Liver (tissue), 9 donors: ENCODE data around the gene APBA1. TPM values are rescaled to one million over a fixed set of nuclear protein-coding genes. Genes with fewer than 3 reads are reported as not detected.
A peak's percentile ranks its signal among the peaks of the same experiment; 100 is the strongest.

ENCODE experiments used
- DNase-seq: peaks from one replicate; pipeline ENCODE4 v3.0.0-alpha.2; 2017; ENCODE audit warnings: low spot score
- H3K27ac ChIP-seq, 2 donors: one replicate each; pipeline ENCODE4 v1.7.0; 2013; ENCODE audit warnings: inconsistent platforms in 2 of 2, low read length in 2 of 2, control low read depth in 1 of 2, low read depth in 1 of 2, mild to moderate bottlenecking in 1 of 2
- H3K27me3 ChIP-seq, 4 donors: one replicate each; pipeline versions ENCODE4 v1.6.1 to v1.7.0; 2013; ENCODE audit warnings: low read length in 3 of 4, inconsistent platforms in 1 of 4, mild to moderate bottlenecking in 1 of 4, moderate library complexity in 1 of 4; ENCODE audit not compliant: control insufficient read depth in 4 of 4, insufficient read depth in 4 of 4
- H3K36me3 ChIP-seq, 4 donors: one replicate each; pipeline versions ENCODE4 v1.6.1 to v1.7.0; 2013; ENCODE audit warnings: low read length in 3 of 4, mild to moderate bottlenecking in 3 of 4, low read depth in 1 of 4, moderate library complexity in 1 of 4; ENCODE audit not compliant: control insufficient read depth in 4 of 4, insufficient read depth in 3 of 4
- H3K4me1 ChIP-seq, 4 donors: one replicate each; pipeline versions ENCODE4 v1.6.1 to v1.7.0; 2013; ENCODE audit warnings: low read length in 3 of 4, mild to moderate bottlenecking in 3 of 4, moderate library complexity in 1 of 4; ENCODE audit not compliant: control insufficient read depth in 4 of 4, insufficient read depth in 4 of 4
- H3K4me3 ChIP-seq, 3 donors: one replicate each; pipeline versions ENCODE4 v1.6.1 to v1.7.0; 2013; ENCODE audit warnings: low read length in 3 of 3, control low read depth in 1 of 3, low read depth in 1 of 3, mild to moderate bottlenecking in 1 of 3
- H3K9ac ChIP-seq, 2 donors: one replicate each; pipeline ENCODE4 v1.7.0; 2013; ENCODE audit warnings: low read length in 2 of 2, mild to moderate bottlenecking in 2 of 2, moderate library complexity in 2 of 2, control low read depth in 1 of 2, low read depth in 1 of 2
- H3K9me3 ChIP-seq, 4 donors: one replicate each; pipeline versions ENCODE4 v1.6.1 to v1.7.0; 2013; ENCODE audit warnings: low read length in 3 of 4; ENCODE audit not compliant: control insufficient read depth in 4 of 4
- CTCF ChIP-seq: fragments of 150-350 bp; IDR thresholded peaks from 2 replicates; pipeline ENCODE4 v1.5.1; 2017; ENCODE audit warnings: improper control_type of control experiment, low read depth, low read length; ENCODE audit not compliant: missing input control
- FOXA1 ChIP-seq: IDR thresholded peaks from 2 replicates; pipeline ENCODE4 v1.6.1; 2016; ENCODE audit warnings: antibody characterized with exemption
- FOXA2 ChIP-seq: IDR thresholded peaks from 2 replicates; pipeline ENCODE4 v1.6.1; 2016; ENCODE audit warnings: antibody characterized with exemption
- HNF4A ChIP-seq, 2 donors: conservative IDR thresholded peaks; 2 replicates each; pipeline ENCODE4 v1.6.1; 2016; ENCODE audit warnings: antibody characterized with exemption in 2 of 2, mild to moderate bottlenecking in 2 of 2
- JUND ChIP-seq, 2 donors: IDR thresholded peaks; 2 replicates each; pipeline ENCODE4 v1.6.1; 2016; ENCODE audit warnings: antibody characterized with exemption in 2 of 2
- NR2F2 ChIP-seq: IDR thresholded peaks from 2 replicates; pipeline ENCODE4 v1.6.1; 2016; ENCODE audit warnings: antibody characterized with exemption
- RAD21 ChIP-seq, 2 donors: IDR thresholded peaks; 2 replicates each; pipeline ENCODE4 v1.6.1; 2016; ENCODE audit warnings: antibody characterized with exemption in 2 of 2, mild to moderate bottlenecking in 2 of 2
- REST ChIP-seq: IDR thresholded peaks from 2 replicates; pipeline ENCODE4 v1.6.1; 2016; ENCODE audit warnings: antibody characterized with exemption, mild to moderate bottlenecking
- RXRA ChIP-seq, 2 donors: IDR thresholded peaks; 2 replicates each; pipeline ENCODE4 v1.6.1; 2017 to 2018; ENCODE audit warnings: antibody characterized with exemption in 2 of 2, mild to moderate bottlenecking in 1 of 2
- TAF1 ChIP-seq: conservative IDR thresholded peaks from 2 replicates; pipeline ENCODE4 v1.6.1; 2016; ENCODE audit warnings: antibody characterized with exemption, mild to moderate bottlenecking
- YY1 ChIP-seq: IDR thresholded peaks from 2 replicates; pipeline ENCODE4 v1.6.1; 2016; ENCODE audit warnings: antibody characterized with exemption, mild to moderate bottlenecking
- WGBS: extraction: QIAGEN DNeasy Blood & Tissue Kit; methylation state at CpG from one replicate; pipeline ENCODE4 v1.1.7; 2013; 5-methylcytosine and 5-hydroxymethylcytosine counted together
- polyA plus RNA-seq, 2 donors: library from polyadenylated mRNA; stranded (reverse) in 1 of 2; unstranded in 1 of 2; fragments of 200-250 nt in 1 of 2; fragments of >200 nt in 1 of 2; fragmentation: Nextera tagmentation in 1 of 2; extraction: Ambion mirVana in 1 of 2; gene quantifications; one replicate each; pipeline versions ENCODE4 v1.2.1 to v1.2.3, GENCODE V29; 2013 to 2015
- total RNA-seq, 2 donors: library from RNA; depleted of rRNA; stranded (reverse); fragments of >200 nt; gene quantifications; one replicate each; pipeline ENCODE4 v1.2.3, GENCODE V29; 2014
- TF ChIP-seq, protein P1 (sequence below): IDR thresholded peaks from 2 replicates; pipeline ENCODE4 v1.6.1; 2016; ENCODE audit warnings: antibody characterized with exemption
- TF ChIP-seq, protein P2 (sequence below): IDR thresholded peaks from 2 replicates; pipeline ENCODE4 v1.6.1; 2016; ENCODE audit warnings: antibody characterized with exemption
- TF ChIP-seq, protein P3 (sequence below): IDR thresholded peaks from 2 replicates; pipeline ENCODE4 v1.6.1; 2016; ENCODE audit warnings: antibody characterized with exemption
- donor health status: healthy.
- donor health status: healthy.
- donor health status: healthy.
- donor health status: healthy.
- donor health status: healthy.

Gene APBA1
- total and polyA plus RNA-seq, 4 donors: 2.8 to 19.0 (median 6.1) TPM

DNA sequence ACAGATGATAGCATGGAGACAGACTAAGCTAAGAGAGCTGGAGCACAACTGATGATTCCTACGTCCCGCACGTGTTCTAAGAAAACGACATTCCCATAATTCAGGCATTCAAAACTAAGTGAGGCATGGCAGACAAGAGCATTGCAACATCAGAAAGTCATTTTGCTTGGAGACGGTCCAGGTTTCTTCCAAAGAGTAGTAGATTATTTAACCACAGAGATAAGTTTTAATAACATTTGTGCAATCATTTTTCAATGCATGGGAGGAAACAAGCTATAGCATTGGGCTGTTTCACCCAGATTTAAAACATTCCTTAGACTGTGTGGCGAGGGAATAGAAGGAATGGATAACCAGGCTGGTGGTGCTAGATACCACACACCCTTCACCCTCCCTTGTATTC is 117.2 kb downstream of the APBA1 start:
- 61% methylated on average over 6 of the region's 6 CpGs for WGBS
- no peak for DNase-seq
- H3K9ac ChIP-seq: no peak overlapping the region
- H3K36me3 ChIP-seq: no peaks in the 10 kb centered on the region
- H3K27me3 ChIP-seq: no peaks in the 10 kb centered on the region
- no peaks in the 10 kb centered on the region for H3K9me3 ChIP-seq
- TF ChIP-seq, protein P1, sequence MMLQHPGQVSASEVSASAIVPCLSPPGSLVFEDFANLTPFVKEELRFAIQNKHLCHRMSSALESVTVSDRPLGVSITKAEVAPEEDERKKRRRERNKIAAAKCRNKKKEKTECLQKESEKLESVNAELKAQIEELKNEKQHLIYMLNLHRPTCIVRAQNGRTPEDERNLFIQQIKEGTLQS: no peak
- TF ChIP-seq FOXA1 (no peak), NR2F2 (no peak), RAD21 (IDR thresholded peaks at IDR 0.05) (peak in 1 of 2 donors; percentile 31), RXRA (IDR thresholded peaks at IDR 0.05) (no peak), TAF1 (no peak), YY1 (peak; percentile 38)
- TF ChIP-seq, protein P2, sequence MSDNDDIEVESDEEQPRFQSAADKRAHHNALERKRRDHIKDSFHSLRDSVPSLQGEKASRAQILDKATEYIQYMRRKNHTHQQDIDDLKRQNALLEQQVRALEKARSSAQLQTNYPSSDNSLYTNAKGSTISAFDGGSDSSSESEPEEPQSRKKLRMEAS: no peak
- H3K4me1 ChIP-seq: peaks cover 2 to 8% (median 3%) of the 10 kb centered on the region in 4 donors
- H3K27ac ChIP-seq: no peak overlapping the region
- no peak overlapping the region for H3K4me3 ChIP-seq

DNA sequence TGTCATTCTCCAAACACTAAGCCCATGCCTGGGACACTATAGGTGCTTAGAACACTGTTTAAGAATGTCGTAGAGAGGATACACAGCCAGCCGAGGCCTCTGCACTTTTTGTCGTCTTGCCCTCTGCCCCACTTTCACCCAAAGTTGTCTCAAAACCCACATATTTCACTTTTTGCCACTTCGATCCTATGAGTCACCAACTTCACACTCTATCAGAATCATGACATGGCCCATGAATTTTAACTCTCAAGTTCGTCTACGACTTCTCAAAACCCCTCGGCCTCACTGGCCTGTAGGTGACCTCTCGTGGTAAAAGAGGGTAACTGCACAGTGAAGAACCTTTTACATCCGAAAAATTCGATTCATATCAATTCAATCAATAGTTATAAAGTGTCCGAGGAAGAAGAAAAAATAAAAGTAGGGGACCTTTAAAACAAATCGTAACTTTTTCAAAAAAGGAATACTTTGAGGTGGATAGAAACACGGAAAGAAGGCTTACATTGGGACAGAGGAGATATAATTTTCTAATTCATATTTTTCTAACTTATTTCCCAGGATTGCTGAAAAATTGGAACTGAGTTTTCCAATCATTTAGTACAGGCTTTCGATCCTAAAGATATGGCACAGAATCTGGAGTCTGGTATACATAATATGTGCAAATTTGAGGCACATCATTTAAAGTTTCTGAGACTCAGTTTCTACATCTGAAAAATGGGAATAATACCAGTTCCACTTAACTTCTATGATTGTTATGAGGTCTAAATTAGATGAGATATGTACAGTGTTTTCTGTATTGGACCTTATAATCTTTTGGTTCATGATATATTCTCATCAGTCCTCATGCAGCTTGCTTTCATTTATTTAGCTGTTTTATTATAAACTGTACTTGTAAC is 122.6 kb downstream of the APBA1 start:
- WGBS: 27% methylated on average over 14 of the region's 14 CpGs
- Histone ChIP-seq H3K9me3 (no peaks in the 10 kb centered on the region), H3K27me3 (no peaks in the 10 kb centered on the region), H3K27ac (no peak overlapping the region), H3K4me1 (peaks cover 0 to 10% (median 0%) of the 10 kb centered on the region in 4 donors), H3K9ac (no peak overlapping the region), H3K36me3 (no peaks in the 10 kb centered on the region), H3K4me3 (no peak overlapping the region)
- no peak for DNase-seq
- TF ChIP-seq RXRA (IDR thresholded peaks at IDR 0.05) (peak in 1 of 2 donors; percentile 12), CTCF (peak; percentile 94), RAD21 (IDR thresholded peaks at IDR 0.05) (peak; percentile 93 to 99), JUND (IDR thresholded peaks at IDR 0.05) (peak in 1 of 2 donors; percentile 19), FOXA1 (no peak)

DNA sequence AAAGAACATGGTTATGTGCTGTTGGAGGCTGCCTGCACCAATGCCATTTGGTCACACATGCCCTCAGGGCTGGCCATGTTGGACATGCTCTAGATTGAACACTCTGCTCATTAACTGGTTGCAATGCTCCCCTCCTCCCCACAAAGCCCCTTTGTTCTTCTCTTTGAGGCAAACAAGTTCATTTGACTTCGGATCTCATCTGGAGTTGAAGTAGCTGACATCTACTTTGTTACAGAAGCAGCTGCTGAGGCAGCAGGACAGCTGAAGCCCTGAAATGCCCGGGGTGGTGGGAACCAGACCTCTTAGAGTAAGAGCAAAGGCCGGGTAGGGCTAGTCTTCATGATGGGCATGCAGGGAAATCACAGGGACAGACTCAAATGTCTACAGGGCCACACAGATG is 123.5 kb downstream of the APBA1 start:
- H3K36me3 ChIP-seq: no peaks in the 10 kb centered on the region
- WGBS: 87% methylated on average over 3 of the region's 3 CpGs
- no peak overlapping the region for H3K9ac ChIP-seq
- no peak for DNase-seq
- H3K4me3 ChIP-seq: no peak overlapping the region
- H3K27me3 ChIP-seq: no peaks in the 10 kb centered on the region
- no peak overlapping the region for H3K27ac ChIP-seq
- no peaks in the 10 kb centered on the region for H3K9me3 ChIP-seq
- peaks cover 0 to 10% (median 0%) of the 10 kb centered on the region in 4 donors for H3K4me1 ChIP-seq
- TF ChIP-seq REST (no peak), HNF4A (conservative IDR thresholded peaks at IDR 0.05) (no peak), CTCF (no peak), FOXA2 (no peak), RXRA (IDR thresholded peaks at IDR 0.05) (no peak), JUND (IDR thresholded peaks at IDR 0.05) (no peak)
- TF ChIP-seq, protein P1: no peak
- TF ChIP-seq, protein P3, sequence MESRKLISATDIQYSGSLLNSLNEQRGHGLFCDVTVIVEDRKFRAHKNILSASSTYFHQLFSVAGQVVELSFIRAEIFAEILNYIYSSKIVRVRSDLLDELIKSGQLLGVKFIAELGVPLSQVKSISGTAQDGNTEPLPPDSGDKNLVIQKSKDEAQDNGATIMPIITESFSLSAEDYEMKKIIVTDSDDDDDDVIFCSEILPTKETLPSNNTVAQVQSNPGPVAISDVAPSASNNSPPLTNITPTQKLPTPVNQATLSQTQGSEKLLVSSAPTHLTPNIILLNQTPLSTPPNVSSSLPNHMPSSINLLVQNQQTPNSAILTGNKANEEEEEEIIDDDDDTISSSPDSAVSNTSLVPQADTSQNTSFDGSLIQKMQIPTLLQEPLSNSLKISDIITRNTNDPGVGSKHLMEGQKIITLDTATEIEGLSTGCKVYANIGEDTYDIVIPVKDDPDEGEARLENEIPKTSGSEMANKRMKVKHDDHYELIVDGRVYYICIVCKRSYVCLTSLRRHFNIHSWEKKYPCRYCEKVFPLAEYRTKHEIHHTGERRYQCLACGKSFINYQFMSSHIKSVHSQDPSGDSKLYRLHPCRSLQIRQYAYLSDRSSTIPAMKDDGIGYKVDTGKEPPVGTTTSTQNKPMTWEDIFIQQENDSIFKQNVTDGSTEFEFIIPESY: no peak
- TF ChIP-seq, protein P2: no peak
